DOHH2 (cell line): ENCODE data around the gene NEURL2.

Source experiments
- CTCF ChIP-seq: fragments of 200-600 bp; sonication (generic); IDR thresholded peaks from one replicate; pipeline ENCODE4 v1.5.1; 2014; ENCODE audit warnings: antibody characterized with exemption, mild to moderate bottlenecking, low read depth, low read length; ENCODE audit not compliant: poor library complexity, severe bottlenecking
- EZH2phosphoT487 ChIP-seq: fragments of 200-600 bp; sonication (generic); IDR thresholded peaks from 2 replicates; pipeline ENCODE4 v1.6.1; 2017; ENCODE audit warnings: borderline replicate concordance, mild to moderate bottlenecking, antibody characterized with exemption, low read length, moderate library complexity, mixed read lengths

DNA sequence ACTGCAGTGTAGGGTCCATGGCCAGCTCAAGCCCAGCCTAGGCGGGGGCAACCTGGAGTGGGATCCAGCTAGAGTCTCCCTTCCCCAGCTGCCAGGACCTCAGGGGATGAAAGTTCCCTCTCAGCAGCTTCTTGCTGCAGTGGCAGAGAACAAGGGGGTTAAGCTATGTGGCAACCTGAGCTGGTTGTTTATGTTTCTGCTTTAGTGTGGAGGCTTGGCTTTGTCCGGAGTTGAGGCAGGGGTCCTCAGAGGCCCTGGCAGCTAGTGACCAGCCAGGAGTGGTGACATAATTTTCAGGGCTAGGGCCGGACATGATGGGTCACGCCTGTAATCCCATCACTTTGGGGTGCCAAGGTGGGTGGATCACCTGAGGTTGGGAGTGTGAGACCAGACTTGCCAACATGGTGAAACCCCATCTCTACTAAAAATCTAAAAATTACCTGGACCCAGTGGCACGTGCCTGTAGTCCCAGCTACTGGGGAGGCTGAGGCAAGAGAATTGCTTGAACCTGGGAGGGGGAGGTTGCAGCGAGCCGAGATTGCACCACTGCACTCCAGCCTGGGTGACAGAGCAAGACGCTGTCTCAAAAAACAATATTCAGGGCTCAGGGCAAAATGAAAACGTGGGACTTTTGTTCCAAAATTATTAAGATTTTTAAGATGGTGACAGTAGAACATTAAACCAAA is 35.0 kb upstream of the NEURL2 start:
- no peak for TF ChIP-seq CTCF
- TF ChIP-seq EZH2phosphoT487: no peak
